ENCODE results near the gene AGAP3.

GRCh38 chr7:151116603-151117440, 30.5 kb downstream of the AGAP3 start:
- TF ChIP-seq CTCF (IDR thresholded peaks at IDR 0.05; ENCODE audit: low read depth, low read length) (no peak), EZH2phosphoT487 (IDR thresholded peaks at IDR 0.05; ENCODE audit: low read depth) (no peak)

Measured in OCI-LY3 (cell line).